Jurkat, Clone E6-1 (cell line): Measurements from ENCODE around the gene VPS37C. TPM values are rescaled to one million over a fixed set of nuclear protein-coding genes. Genes with fewer than 3 reads are reported as not detected.
"Not testable (repeated sequence)": the region's sequence is repeated elsewhere in the genome, so short reads cannot be mapped to it uniquely, and the experiment has no call there.

Source experiments
- DNase-seq: peaks from one replicate; pipeline ENCODE4 v3.0.0-alpha.2; 2011; ENCODE audit warnings: low read depth, low spot score
- H3K4me3 ChIP-seq: 2 replicates; pipeline ENCODE4 v1.5.1; 2011; ENCODE audit warnings: mild to moderate bottlenecking, low read length, control low read depth, moderate library complexity
- polyA plus RNA-seq: library from polyadenylated mRNA; unstranded; fragments of >200 nt; gene quantifications from one replicate; pipeline ENCODE4 v1.2.1, GENCODE V29; 2012; ENCODE audit warnings: missing spikeins; ENCODE audit not compliant: insufficient read length, insufficient read depth

Gene VPS37C
- polyA plus RNA-seq: 6.0 TPM

- H3K4me3 ChIP-seq: peak within 1 kb of the TSS; percentile 80
- peak; percentile 85 for DNase-seq
These were observed at the start of gene VPS37C for GRCh38 chr11:61161190-61162091. Gene VPS37C, minus strand, starts transcription at chr11:61161426. Its CDS starts 22,597 bp downstream, at chr11:61138829.

DNA sequence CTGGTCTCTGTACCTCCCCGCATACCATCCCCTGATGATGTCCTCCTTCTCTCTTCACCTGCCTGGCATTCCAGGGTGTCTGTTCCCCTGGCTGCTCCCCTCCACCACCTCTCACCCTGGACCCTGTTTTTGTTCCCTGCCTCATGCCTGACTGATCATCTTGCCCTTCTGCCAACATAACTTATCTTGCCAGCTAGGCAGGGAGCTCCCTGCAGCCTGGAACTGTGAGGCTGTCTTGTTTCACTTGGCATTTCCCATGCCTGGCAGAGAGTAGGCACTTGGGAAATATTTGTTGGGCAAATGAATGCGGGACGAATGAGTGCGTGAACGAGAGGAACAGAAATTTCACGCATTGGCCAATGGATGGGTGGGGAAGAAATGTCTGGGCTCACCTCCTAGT, 49.4 kb upstream of the VPS37C start:
- not testable (repeated sequence) for DNase-seq

GRCh38 chr11:61207636-61208310, 46.5 kb upstream of the VPS37C start:
- not testable (repeated sequence) for H3K4me3 ChIP-seq, DNase-seq

More for the DNA sequence above, 49.4 kb upstream of the VPS37C start:
- H3K4me3 ChIP-seq: not testable (repeated sequence)

DNA sequence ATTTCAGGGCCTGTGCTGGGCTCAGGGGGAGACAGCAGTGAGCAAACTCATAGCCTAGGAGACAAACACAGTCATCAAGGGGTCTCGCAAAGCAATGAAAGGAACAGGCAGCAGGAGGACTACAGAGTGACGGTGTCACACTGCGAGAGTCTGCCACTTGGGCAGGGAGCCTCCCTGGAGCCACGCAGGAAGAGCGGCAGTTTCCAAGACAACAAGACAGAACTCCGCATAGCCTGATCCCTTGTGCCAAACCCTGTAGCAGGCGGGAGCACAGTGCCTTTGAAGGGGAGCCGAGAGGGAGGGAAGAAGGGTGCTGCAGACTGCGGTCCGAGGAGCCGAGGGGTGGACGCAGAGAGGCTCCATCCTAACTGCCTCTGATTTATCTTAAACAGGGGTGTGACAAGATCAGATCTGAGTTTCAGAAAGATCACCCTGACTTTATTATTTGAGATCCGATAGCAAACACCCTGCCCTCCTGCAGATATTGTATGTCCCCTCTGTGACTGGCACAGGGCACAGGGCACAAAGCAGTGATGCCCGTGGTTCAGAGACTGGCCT, 43.4 kb upstream of the VPS37C start:
- not testable (repeated sequence) for H3K4me3 ChIP-seq, DNase-seq

DNA sequence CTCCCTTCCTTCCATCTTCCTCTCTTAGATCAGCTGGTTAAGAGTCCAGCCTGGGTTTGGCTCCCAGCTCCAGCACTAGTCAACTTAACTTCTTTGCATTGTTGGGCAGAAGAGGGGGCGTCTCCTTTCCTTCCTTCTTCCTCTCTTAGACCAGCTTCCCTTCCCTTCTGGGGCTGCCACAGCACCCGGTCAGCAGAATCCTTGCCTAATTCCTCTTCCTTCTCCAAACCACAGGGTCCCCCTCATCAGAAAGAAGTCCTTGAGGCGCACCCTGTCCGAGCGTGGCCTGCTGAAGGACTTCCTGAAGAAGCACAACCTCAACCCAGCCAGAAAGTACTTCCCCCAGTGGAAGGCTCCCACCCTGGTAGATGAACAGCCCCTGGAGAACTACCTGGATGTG, 42.6 kb upstream of the VPS37C start:
- not testable (repeated sequence) for H3K4me3 ChIP-seq, DNase-seq

DNA sequence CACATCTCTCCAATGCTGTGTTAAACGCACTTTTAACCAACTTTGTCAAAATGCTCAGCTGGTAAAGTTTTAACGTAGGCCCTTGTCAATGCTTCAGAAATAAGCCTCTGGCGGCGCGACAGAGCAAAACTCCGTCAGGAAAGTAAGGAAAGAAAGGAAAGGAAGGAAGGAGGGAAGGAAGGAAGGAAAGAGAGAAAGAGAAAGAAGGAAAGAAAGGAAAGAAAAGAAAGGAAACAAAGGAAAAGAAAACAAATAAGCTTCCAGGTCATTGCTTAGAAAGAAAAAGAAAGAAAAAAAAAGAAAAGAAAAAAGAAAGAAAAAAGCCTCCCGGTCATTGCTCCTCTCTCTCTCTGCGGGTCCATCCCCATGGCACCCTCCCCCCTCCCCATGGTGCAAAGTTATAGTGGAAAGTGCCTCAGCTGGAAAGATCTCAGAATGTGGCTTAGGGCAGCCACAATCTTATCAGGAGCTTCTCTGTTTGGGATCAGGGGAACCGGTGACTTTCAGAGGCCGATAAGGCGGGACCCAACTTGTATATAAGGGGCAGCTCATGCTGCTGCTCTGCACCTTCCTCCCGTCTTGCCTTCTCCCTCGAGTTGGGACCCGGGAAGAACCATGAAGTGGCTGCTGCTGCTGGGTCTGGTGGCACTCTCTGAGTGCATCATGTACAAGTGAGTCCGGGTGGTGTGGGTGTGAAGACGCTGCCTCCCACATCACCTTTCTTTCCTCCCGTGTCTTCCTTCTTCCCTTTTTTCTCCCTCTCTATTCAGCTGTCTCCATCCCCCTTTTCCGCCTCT, 41.9 kb upstream of the VPS37C start, which contains the start of gene PGA3:
PGA3 (plus strand) TSS at position 566 of the 797 bp plus-strand sequence; CDS start at position 616, 50 bp downstream.
- DNase-seq, H3K4me3 ChIP-seq: not testable (repeated sequence)

DNA sequence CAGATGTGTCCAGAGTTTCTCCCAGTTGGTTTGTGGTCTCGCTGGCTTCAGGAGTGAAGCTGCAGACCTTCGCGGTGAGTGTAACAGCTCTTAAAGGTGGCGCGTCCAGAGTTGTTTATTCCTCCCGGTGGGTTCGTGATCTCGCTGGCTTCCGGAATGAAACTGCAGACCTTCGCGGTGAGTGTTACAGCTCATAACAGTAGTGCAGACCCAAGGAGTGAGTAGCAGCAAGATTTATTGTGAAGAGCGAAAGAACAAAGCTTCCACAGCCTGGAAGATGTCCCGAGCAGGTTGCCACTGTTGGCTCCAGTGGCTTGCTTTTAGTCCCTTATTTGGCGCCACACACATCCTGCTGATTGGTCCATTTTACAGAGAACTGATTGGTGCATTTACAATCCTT, 40.2 kb upstream of the VPS37C start:
- no peak overlapping the region for H3K4me3 ChIP-seq
- DNase-seq: no peak

DNA sequence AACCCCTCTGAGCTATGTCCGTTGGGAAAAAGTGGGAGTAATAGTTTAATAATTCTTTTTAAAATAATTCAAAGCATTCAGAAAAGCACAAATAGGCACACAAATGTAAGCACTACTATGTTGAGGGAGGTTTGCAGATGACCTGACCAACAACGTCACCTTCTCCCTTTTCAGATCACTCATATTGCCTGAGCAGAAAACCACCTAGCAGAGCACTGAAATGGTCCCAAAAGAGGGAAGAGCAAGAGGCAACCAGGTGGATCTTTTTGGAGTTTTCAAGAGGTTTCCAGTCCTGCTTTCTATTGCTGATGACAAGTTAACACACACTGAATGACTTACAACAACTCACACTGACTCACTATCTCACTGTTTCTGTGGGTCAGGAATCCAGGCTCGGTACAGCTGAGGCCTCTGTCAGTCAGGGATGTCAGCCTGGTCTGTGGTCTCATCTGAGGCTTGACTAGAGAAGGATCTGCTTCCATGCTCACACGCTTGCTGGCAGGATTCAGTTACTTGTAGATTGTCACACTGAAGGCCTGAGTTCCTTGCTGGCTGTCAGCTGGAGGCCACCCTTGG, 37.8 kb upstream of the VPS37C start:
- no peak for DNase-seq
- no peak overlapping the region for H3K4me3 ChIP-seq

DNA sequence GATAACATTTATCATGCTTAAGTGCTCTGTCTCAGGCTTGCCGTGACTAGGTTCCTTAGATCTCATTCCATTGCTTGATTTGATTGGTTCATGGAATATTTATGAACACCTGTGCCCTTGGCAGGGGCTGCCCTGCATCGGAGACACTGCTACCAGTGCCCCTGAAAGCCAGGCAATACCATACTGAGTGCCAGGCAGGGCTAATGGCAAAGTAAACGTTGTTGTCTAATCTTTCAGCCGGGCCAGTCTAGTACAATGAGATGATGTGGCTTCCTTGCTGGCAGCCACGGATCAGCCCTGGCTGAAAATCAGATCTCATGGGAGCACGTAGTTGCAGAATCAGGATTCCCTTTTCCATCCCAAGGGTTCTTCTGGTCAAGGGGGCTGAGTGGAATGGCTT, 37.1 kb upstream of the VPS37C start:
- DNase-seq: no peak

DNA sequence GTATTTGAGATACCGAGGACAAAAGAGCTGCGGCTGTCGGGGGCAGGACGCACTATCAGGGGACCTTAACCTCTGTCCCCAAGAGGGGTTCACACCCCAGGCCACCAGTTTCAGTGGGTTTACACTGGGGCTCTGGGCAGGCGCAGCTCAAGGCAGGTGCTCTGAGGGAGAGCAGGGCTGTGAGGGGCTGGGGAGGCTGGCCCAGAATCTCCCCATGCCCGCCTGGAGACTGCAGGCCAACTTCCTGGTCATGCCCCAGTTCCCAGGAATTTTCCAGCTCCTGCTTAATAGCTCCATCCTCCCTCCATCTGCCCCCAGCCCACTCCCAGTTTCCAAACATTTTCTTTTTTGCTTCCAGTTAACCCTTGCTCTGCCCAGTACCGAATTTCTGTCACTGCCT, 34.5 kb upstream of the VPS37C start:
- no peak for DNase-seq
- H3K4me3 ChIP-seq: no peak overlapping the region

More for the DNA sequence above, 37.1 kb upstream of the VPS37C start:
- H3K4me3 ChIP-seq: no peak overlapping the region

DNA sequence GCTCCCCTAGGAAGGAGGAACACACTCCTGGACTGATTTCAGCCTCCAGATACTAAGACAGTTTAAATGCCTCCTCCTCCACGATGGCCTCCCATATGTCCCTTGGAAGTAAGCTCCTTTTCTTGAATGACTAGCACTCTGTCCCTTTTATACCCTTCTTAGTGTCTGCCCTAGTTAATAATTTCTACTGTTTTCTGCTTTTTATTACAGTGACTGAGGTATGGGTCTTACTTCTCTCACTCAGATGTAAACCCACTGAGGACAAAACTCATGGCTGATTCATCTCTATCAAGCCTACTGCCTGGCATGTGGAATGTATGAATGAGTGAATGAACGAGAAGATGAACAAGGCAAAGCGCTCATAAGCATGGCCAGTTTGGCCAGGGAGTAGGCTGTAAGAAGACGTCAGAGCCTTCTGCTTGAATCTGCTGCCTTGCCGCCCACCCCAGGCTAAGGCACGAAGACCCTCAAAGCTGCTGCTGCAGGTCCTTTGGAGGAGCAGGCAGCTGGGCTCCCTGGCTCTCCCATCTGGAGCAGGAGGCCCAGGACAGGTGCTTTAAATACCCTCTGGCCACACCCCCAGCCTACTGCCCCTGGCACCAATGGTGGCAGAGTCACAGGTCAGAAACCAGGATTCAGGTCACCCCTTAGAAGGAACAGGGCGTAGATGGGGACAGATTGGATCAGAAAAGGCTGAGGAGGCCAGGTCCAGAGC, 33.9 kb upstream of the VPS37C start:
- no peak for DNase-seq
- H3K4me3 ChIP-seq: no peak overlapping the region

GRCh38 chr11:61194169-61194671, 33.0 kb upstream of the VPS37C start:
- H3K4me3 ChIP-seq: no peak overlapping the region
- DNase-seq: no peak

DNA sequence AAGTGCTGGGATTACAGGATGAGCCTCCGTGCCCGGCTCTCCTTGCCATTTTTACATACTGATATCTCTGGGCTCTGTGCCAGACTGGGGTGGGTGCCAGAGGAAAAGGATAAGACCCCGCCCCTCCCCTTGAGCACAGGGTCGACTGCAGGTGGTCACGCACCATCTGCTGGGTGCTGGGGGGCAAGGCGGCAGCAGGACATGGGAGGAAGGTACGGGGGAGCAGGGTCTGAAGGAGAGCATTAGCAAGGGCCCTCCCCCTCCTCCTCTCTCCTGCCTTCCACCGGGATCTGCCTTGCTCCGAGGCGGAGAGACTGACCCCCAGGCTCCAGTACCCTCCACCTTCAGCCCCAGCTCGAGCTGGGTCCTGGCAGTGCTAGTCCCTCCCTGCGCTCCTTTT, 32.4 kb upstream of the VPS37C start:
- no peak for DNase-seq
- no peak overlapping the region for H3K4me3 ChIP-seq

- H3K4me3 ChIP-seq: no peak overlapping the region
- no peak for DNase-seq
These were observed 28.7 kb upstream of the VPS37C start for GRCh38 chr11:61189933-61190332.

- H3K4me3 ChIP-seq: no peak overlapping the region
- DNase-seq: peak; percentile 83
These were observed 26.4 kb upstream of the VPS37C start for GRCh38 chr11:61187505-61188130.

- DNase-seq: no peak
- no peak overlapping the region for H3K4me3 ChIP-seq
These were observed 25.3 kb upstream of the VPS37C start for GRCh38 chr11:61186504-61186903.

DNA sequence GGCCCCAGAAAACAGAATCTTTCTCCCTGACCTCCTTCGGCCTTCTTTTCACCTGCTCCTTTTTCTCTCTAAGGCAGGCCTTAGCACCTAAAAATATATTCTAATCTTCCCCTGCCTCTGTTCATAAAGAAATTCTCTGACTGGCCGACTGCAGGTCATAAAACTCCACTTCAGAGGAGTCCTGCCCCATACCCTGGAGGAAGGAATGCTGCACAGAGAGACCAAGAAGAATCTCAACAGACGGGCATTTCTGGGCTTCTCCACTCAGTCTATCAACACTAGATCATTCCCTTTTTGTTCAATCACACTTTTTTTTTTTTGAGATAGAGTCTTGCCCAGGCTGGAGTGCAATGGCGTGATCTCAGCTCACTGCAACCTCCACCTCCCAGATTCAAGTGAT, 22.4 kb upstream of the VPS37C start:
- no peak for DNase-seq
- no peak overlapping the region for H3K4me3 ChIP-seq
